Gastrocnemius medialis (tissue), 4 donors: Measurements from ENCODE around the gene TEX44. TPM values are rescaled to one million over a fixed set of nuclear protein-coding genes. Genes with fewer than 3 reads are reported as not detected.
"Not testable (repeated sequence)": the region's sequence is repeated elsewhere in the genome, so short reads cannot be mapped to it uniquely, and the experiment has no call there.

Experiments used
- ATAC-seq, 2 donors: fragments of 150-250 bp; one replicate each; pipeline ENCODE4 v1.9.1; 2016
- DNase-seq, 2 donors: peaks; one replicate each; pipeline ENCODE4 v3.0.0-alpha.2; 2019
- H3K27ac ChIP-seq, 4 donors: fragments of 200-600 bp; sonication (generic); 1 replicate in 1 of 4; 2 replicates in 3 of 4; pipeline ENCODE4 v1.5.1; 2016 to 2018; ENCODE audit warnings: mild to moderate bottlenecking in 2 of 4, moderate library complexity in 1 of 4
- H3K27me3 ChIP-seq, 3 donors: fragments of 200-600 bp; sonication (generic) in 2 of 3; 1 replicate in 1 of 3; 2 replicates in 2 of 3; pipeline versions ENCODE4 v1.5.1 to v1.6.0; 2016 to 2019; ENCODE audit warnings: mild to moderate bottlenecking in 1 of 3, moderate library complexity in 1 of 3
- H3K36me3 ChIP-seq, 2 donors: fragments of 200-600 bp; sonication (generic) in 1 of 2; one replicate each; pipeline ENCODE4 v1.5.1; 2017 to 2018
- H3K4me1 ChIP-seq, 2 donors: fragments of 200-600 bp; sonication (generic) in 1 of 2; one replicate each; pipeline ENCODE4 v1.5.1; 2016 to 2017; ENCODE audit warnings: mild to moderate bottlenecking in 2 of 2
- H3K4me3 ChIP-seq, 4 donors: fragments of 200-600 bp; sonication (generic) in 3 of 4; 1 replicate in 1 of 4; 2 replicates in 3 of 4; pipeline ENCODE4 v1.5.1; 2016 to 2019; ENCODE audit warnings: mild to moderate bottlenecking in 2 of 4
- H3K9me3 ChIP-seq, 3 donors: fragments of 200-600 bp; sonication (generic) in 2 of 3; 1 replicate in 1 of 3; 2 replicates in 2 of 3; pipeline ENCODE4 v1.5.1; 2016 to 2019
- CTCF ChIP-seq, 5 experiments: fragments of 450-650 bp in 3 of 5; fragments of 200-600 bp in 2 of 5; sonication (generic) in 2 of 5; IDR thresholded peaks in 4 of 5; conservative IDR thresholded peaks in 1 of 5; 1 replicate in 4 of 5; 2 replicates in 1 of 5; pipeline ENCODE4 v1.5.1; 2016 to 2019; ENCODE audit warnings: antibody characterized with exemption in 5 of 5, mild to moderate bottlenecking in 3 of 5, moderate library complexity in 3 of 5
- POLR2A ChIP-seq, 2 donors: fragments of 450-650 bp; IDR thresholded peaks; one replicate each; pipeline ENCODE4 v1.6.1; 2017; ENCODE audit warnings: antibody characterized with exemption in 2 of 2, mild to moderate bottlenecking in 2 of 2, moderate library complexity in 2 of 2
- in situ Hi-C, 4 donors: fragments of 200-750 bp; cut with MboI; loops; one replicate each; pipeline versions ENCODE4 v1.15.0 to v1.8.0; 2017; ENCODE audit warnings: low sequenced_read_pairs in 4 of 4
- intact Hi-C: fragments of 100-400 bp; cut with DNase I; formaldehyde crosslinking; loops from one replicate; pipeline ENCODE4 v1.15.1; 2023; ENCODE audit warnings: low total_unique reads
- total RNA-seq, 4 donors: library from RNA; depleted of rRNA; stranded (reverse); fragments of >200 nt; gene quantifications; one replicate each; pipeline versions ENCODE4 v1.1.0 to v1.2.3, GENCODE V29; 2016

The TEX44 gene
- total RNA-seq, 4 donors from 2014 or later: not detected

DNA sequence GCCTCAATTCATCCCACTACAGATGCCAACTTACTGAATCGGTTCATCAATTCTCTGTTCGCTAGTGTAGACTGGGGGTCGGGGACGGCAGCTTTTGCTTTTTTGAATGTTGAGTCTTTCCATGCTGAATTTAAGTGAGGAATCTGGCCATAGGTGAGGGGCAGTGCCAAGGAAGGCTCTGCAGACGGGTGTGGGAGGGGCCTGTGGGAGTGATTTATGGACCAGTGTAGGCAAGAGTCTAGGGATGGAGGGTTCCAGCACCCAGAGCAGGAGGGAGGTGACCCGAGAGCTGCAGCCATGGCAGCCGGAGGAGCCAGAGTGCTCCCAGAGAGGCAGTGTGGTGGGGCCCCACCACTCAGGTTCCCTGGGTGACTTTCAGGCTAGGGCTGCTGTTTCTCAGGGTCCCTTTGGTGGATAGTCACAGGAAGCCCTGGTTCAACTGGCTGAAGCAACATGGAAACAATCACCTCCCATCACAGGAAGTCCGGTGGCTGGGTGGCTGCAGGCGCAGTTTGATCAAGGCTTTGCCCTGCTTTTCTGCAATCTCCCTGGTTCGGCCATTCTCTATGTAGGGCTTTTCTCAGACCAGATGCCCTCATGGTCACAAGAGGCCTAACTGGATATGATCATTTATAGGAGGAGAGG, 16.9 kb upstream of the TEX44 start:
- TF ChIP-seq POLR2A (IDR thresholded peaks at IDR 0.05): no peak
- no peak for TF ChIP-seq CTCF (IDR thresholded peaks at IDR 0.05 in 4 of 5, conservative IDR thresholded peaks at IDR 0.05 in 1 of 5)
- Histone ChIP-seq H3K4me3 (no peak overlapping the region), H3K36me3 (no peaks in the 10 kb centered on the region), H3K27me3 (no peaks in the 10 kb centered on the region), H3K27ac (no peak overlapping the region), H3K4me1 (no peaks in the 10 kb centered on the region), H3K9me3 (no peaks in the 10 kb centered on the region)
- intact Hi-C loops: no loop called here
- in situ Hi-C loops: no loop called here
- ATAC-seq (no peak), DNase-seq (no peak)

GRCh38 chr2:231576465-231576864, 16.2 kb upstream of the TEX44 start:
- ATAC-seq (no peak), DNase-seq (no peak)
- Histone ChIP-seq H3K4me1 (no peaks in the 10 kb centered on the region), H3K27me3 (no peaks in the 10 kb centered on the region), H3K27ac (no peak overlapping the region), H3K36me3 (no peaks in the 10 kb centered on the region), H3K9me3 (no peaks in the 10 kb centered on the region), H3K4me3 (no peak overlapping the region)
- intact Hi-C loops (no loop called here), in situ Hi-C loops (no loop called here)
- TF ChIP-seq CTCF (IDR thresholded peaks at IDR 0.05 in 4 of 5, conservative IDR thresholded peaks at IDR 0.05 in 1 of 5): no peak
- TF ChIP-seq POLR2A (IDR thresholded peaks at IDR 0.05): no peak

DNA sequence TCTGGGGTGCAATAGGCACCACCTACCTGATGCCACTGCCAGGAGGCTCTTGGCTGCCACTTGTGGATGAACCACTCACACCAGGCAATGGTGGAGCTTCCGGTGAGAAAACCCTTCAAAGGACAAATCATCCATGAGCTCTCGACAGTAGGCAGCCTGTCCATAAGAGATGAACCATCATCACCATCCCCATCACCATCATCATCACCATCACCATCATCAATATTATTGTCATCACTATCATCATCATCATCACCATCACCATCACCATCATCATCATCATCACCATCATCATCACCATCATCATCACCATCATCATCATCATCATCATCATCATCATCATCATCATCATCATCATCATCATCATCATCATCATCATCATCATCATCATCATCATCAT, 14.0 kb upstream of the TEX44 start:
- intact Hi-C loops, H3K27me3 ChIP-seq, in situ Hi-C loops, DNase-seq, H3K36me3 ChIP-seq, H3K4me3 ChIP-seq, H3K27ac ChIP-seq, H3K9me3 ChIP-seq, ATAC-seq, H3K4me1 ChIP-seq: not testable (repeated sequence)

GRCh38 chr2:231579560-231579959, 13.1 kb upstream of the TEX44 start:
- intact Hi-C loops (no loop called here), in situ Hi-C loops (no loop called here)
- H3K4me1 ChIP-seq: no peaks in the 10 kb centered on the region
- ATAC-seq (no peak), DNase-seq (no peak)
- TF ChIP-seq CTCF (IDR thresholded peaks at IDR 0.05 in 4 of 5, conservative IDR thresholded peaks at IDR 0.05 in 1 of 5) (no peak), POLR2A (IDR thresholded peaks at IDR 0.05) (no peak)
- H3K4me3 ChIP-seq: no peak overlapping the region
- no peak overlapping the region for H3K27ac ChIP-seq
- H3K27me3 ChIP-seq: no peaks in the 10 kb centered on the region
- H3K36me3 ChIP-seq: no peaks in the 10 kb centered on the region
- no peaks in the 10 kb centered on the region for H3K9me3 ChIP-seq

DNA sequence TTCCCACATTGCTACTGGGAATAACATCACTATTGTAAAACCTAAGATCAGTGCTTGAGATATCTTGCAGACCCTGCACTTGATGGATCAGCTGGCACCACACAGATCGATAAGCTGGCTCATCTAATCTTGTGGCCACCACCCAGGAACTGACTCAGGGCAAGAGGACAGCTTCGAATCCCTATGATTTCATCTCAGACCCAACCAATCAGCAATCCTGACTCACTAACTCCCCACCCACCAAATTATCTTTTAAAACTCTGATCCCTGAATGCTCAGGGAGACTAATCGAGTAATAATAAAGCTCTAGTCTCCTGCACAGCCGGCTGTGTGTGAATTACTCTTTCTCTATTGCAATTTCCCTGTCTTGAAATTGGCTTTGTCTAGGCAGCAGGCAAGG, 11.3 kb upstream of the TEX44 start:
- Histone ChIP-seq H3K9me3 (no peaks in the 10 kb centered on the region), H3K27me3 (no peaks in the 10 kb centered on the region), H3K4me3 (no peak overlapping the region), H3K27ac (no peak overlapping the region), H3K36me3 (no peaks in the 10 kb centered on the region), H3K4me1 (no peaks in the 10 kb centered on the region)
- intact Hi-C loops (no loop called here), in situ Hi-C loops (no loop called here)
- TF ChIP-seq POLR2A (IDR thresholded peaks at IDR 0.05) (no peak), CTCF (IDR thresholded peaks at IDR 0.05 in 4 of 5, conservative IDR thresholded peaks at IDR 0.05 in 1 of 5) (no peak)
- ATAC-seq (no peak), DNase-seq (no peak)
